Activated T-cell treated with anti-CD3 and anti-CD28 coated beads, Interleukin-2, amount 50 U/mL, for 48 hours (primary cell): ENCODE results near the gene MYO7B.

Source experiments
- DNase-seq, 2 experiments: peaks; one replicate each; pipeline ENCODE4 v3.0.0-alpha.2; 2020

The MYO7B gene

GRCh38 chr2:127535422-127535901 is at the start of gene MYO7B:
Gene MYO7B (plus strand): TSS chr2:127535683. CDS start chr2:127559723, 24,040 bp downstream.
- no peak for DNase-seq

- no peak for DNase-seq
Observed at GRCh38 chr2:127485694-127486071, 49.8 kb upstream of the MYO7B start.

- no peak for DNase-seq
Observed at GRCh38 chr2:127486247-127487058, 49.0 kb upstream of the MYO7B start.

GRCh38 chr2:127490283-127490682 is 45.2 kb upstream of the MYO7B start:
- DNase-seq = no peak

- no peak for DNase-seq
Observed at GRCh38 chr2:127498386-127498785, 37.1 kb upstream of the MYO7B start.

GRCh38 chr2:127503491-127503890 is 32.0 kb upstream of the MYO7B start:
- no peak for DNase-seq

GRCh38 chr2:127504552-127505430 is 30.7 kb upstream of the MYO7B start:
- DNase-seq = no peak

- DNase-seq = no peak
Observed at GRCh38 chr2:127506510-127506909, 29.0 kb upstream of the MYO7B start.

- no peak for DNase-seq
Observed at GRCh38 chr2:127508023-127508630, 27.4 kb upstream of the MYO7B start.

- DNase-seq = no peak
Observed at GRCh38 chr2:127508631-127509034, 26.9 kb upstream of the MYO7B start.

GRCh38 chr2:127510073-127510472 is 25.4 kb upstream of the MYO7B start:
- no peak for DNase-seq

- no peak for DNase-seq
Observed at GRCh38 chr2:127511090-127511695, 24.3 kb upstream of the MYO7B start.

- no peak for DNase-seq
Observed at GRCh38 chr2:127511917-127512316, 23.6 kb upstream of the MYO7B start.

- no peak for DNase-seq
Observed at GRCh38 chr2:127512362-127512761, 23.1 kb upstream of the MYO7B start.

GRCh38 chr2:127514076-127514475 is 21.4 kb upstream of the MYO7B start:
- no peak for DNase-seq

GRCh38 chr2:127514485-127514884 is 21.0 kb upstream of the MYO7B start:
- no peak for DNase-seq

GRCh38 chr2:127515383-127515915 is 20.0 kb upstream of the MYO7B start:
- no peak for DNase-seq

GRCh38 chr2:127516041-127516762 is 19.3 kb upstream of the MYO7B start:
- DNase-seq = no peak

- DNase-seq = no peak
Observed at GRCh38 chr2:127517465-127517864, 18.0 kb upstream of the MYO7B start.

- DNase-seq = no peak
Observed at GRCh38 chr2:127520424-127520823, 15.1 kb upstream of the MYO7B start.

GRCh38 chr2:127523269-127523939 is 12.1 kb upstream of the MYO7B start:
- no peak for DNase-seq
